T-helper 17 cell (primary cell): ENCODE results near the gene ATG4B. TPM values are rescaled to one million over a fixed set of nuclear protein-coding genes. Genes with fewer than 3 reads are reported as not detected.
A peak's percentile ranks its signal among the peaks of the same experiment; 100 is the strongest.

Experiments used
- ATAC-seq: fragments of 150-1000 bp; cut with Tn5 transposase; 2 replicates; pipeline ENCODE4 v1.10.0; 2021; ENCODE audit warnings: mild to moderate bottlenecking, moderate library complexity
- DNase-seq, 3 donors: peaks; one replicate each; pipeline versions ENCODE4 v3.0.0 to v3.0.0-alpha.2; 2020 to 2021
- H3K9me3 ChIP-seq: one replicate; pipeline ENCODE4 v1.7.0; 2013; ENCODE audit warnings: low read length, mild to moderate bottlenecking; ENCODE audit not compliant: control insufficient read depth, poor library complexity, severe bottlenecking
- H3K27ac Mint-ChIP-seq: one replicate; pipeline ENCODE4 v1.8.0; 2022; ENCODE audit warnings: mild to moderate bottlenecking, moderate library complexity, mixed read lengths
- H3K27me3 Mint-ChIP-seq: one replicate; pipeline ENCODE4 v1.8.0; 2022; ENCODE audit warnings: mixed read lengths
- H3K36me3 Mint-ChIP-seq: one replicate; pipeline ENCODE4 v1.8.0; 2022; ENCODE audit warnings: low read depth, mixed read lengths
- H3K4me1 Mint-ChIP-seq: one replicate; pipeline ENCODE4 v1.8.0; 2022; ENCODE audit warnings: mild to moderate bottlenecking, mixed read lengths
- H3K4me3 Mint-ChIP-seq: one replicate; pipeline ENCODE4 v1.8.0; 2022; ENCODE audit warnings: mild to moderate bottlenecking, moderate library complexity, mixed read lengths
- total RNA-seq, 4 donors: library from RNA in 2 of 4; stranded (reverse) in 2 of 4; gene quantifications; one replicate each; pipeline ENCODE4 v1.2.3 and lab custom pipeline; 2022 to 2026

Gene ATG4B
- total RNA-seq, 2 donors from 2014 or later, result 104 to 119 TPM

GRCh38 chr2:241668839-241669238, 31.3 kb downstream of the ATG4B start:
- Mint-ChIP-seq H3K4me3 (no peak overlapping the region), H3K36me3 (no peaks in the 10 kb centered on the region), H3K27ac (peak overlapping the region; percentile 11), H3K27me3 (no peaks in the 10 kb centered on the region), H3K4me1 (peaks cover 11% of the 10 kb centered on the region)
- ATAC-seq (no peak), DNase-seq (no peak)
- H3K9me3 ChIP-seq, result no peaks in the 10 kb centered on the region

- H3K27ac Mint-ChIP-seq, result peak overlapping the region; percentile 34
- ATAC-seq (no peak), DNase-seq (no peak)
- peaks cover 9% of the 10 kb centered on the region for H3K4me1 Mint-ChIP-seq
- no peaks in the 10 kb centered on the region for H3K36me3 Mint-ChIP-seq
- no peaks in the 10 kb centered on the region for H3K9me3 ChIP-seq
- H3K4me3 Mint-ChIP-seq, result no peak overlapping the region
- H3K27me3 Mint-ChIP-seq, result no peaks in the 10 kb centered on the region
These were observed 33.0 kb downstream of the ATG4B start for GRCh38 chr2:241670333-241671110.

GRCh38 chr2:241671457-241672240, 34.2 kb downstream of the ATG4B start:
- no peaks in the 10 kb centered on the region for H3K36me3 Mint-ChIP-seq
- no peak overlapping the region for H3K27ac Mint-ChIP-seq
- H3K4me3 Mint-ChIP-seq, result no peak overlapping the region
- no peaks in the 10 kb centered on the region for H3K27me3 Mint-ChIP-seq
- DNase-seq, result no peak
- ATAC-seq, result no peak
- H3K4me1 Mint-ChIP-seq, result peaks cover 9% of the 10 kb centered on the region
- H3K9me3 ChIP-seq, result no peaks in the 10 kb centered on the region

- no peaks in the 10 kb centered on the region for H3K9me3 ChIP-seq
- peaks cover 9% of the 10 kb centered on the region for H3K4me1 Mint-ChIP-seq
- no peak for DNase-seq
- no peaks in the 10 kb centered on the region for H3K27me3 Mint-ChIP-seq
- H3K36me3 Mint-ChIP-seq, result no peaks in the 10 kb centered on the region
- peak overlapping the region; percentile 67 for H3K27ac Mint-ChIP-seq
- no peak for ATAC-seq
- no peak overlapping the region for H3K4me3 Mint-ChIP-seq
These were observed 35.0 kb downstream of the ATG4B start for GRCh38 chr2:241672243-241673188.

GRCh38 chr2:241673189-241673663, 35.7 kb downstream of the ATG4B start:
- Mint-ChIP-seq H3K27me3 (no peaks in the 10 kb centered on the region), H3K27ac (peak overlapping the region; percentile 67), H3K36me3 (no peaks in the 10 kb centered on the region), H3K4me3 (no peak overlapping the region), H3K4me1 (peaks cover 9% of the 10 kb centered on the region)
- no peaks in the 10 kb centered on the region for H3K9me3 ChIP-seq
- peak; percentile 40 for ATAC-seq
- DNase-seq, result no peak

- ATAC-seq (no peak), DNase-seq (no peak)
- H3K4me3 Mint-ChIP-seq, result peak overlapping the region; percentile 58
- H3K9me3 ChIP-seq, result no peaks in the 10 kb centered on the region
- no peaks in the 10 kb centered on the region for H3K36me3 Mint-ChIP-seq
- H3K27me3 Mint-ChIP-seq, result no peaks in the 10 kb centered on the region
- H3K4me1 Mint-ChIP-seq, result peaks cover 9% of the 10 kb centered on the region
- peak overlapping the region; percentile 67 for H3K27ac Mint-ChIP-seq
These were observed 36.6 kb downstream of the ATG4B start for GRCh38 chr2:241673797-241674725.

- H3K9me3 ChIP-seq, result no peaks in the 10 kb centered on the region
- Mint-ChIP-seq H3K4me3 (no peak overlapping the region), H3K27me3 (no peaks in the 10 kb centered on the region), H3K27ac (no peak overlapping the region), H3K4me1 (peaks cover 13% of the 10 kb centered on the region), H3K36me3 (no peaks in the 10 kb centered on the region)
- DNase-seq (no peak), ATAC-seq (no peak)
These were observed 38.4 kb downstream of the ATG4B start for GRCh38 chr2:241675885-241676284.

GRCh38 chr2:241676665-241677064, 39.2 kb downstream of the ATG4B start:
- no peak overlapping the region for H3K27ac Mint-ChIP-seq
- H3K36me3 Mint-ChIP-seq, result no peaks in the 10 kb centered on the region
- DNase-seq, result no peak
- H3K4me1 Mint-ChIP-seq, result peaks cover 13% of the 10 kb centered on the region
- H3K9me3 ChIP-seq, result no peaks in the 10 kb centered on the region
- no peak overlapping the region for H3K4me3 Mint-ChIP-seq
- no peak for ATAC-seq
- no peaks in the 10 kb centered on the region for H3K27me3 Mint-ChIP-seq

- no peak for ATAC-seq
- DNase-seq, result no peak
- H3K9me3 ChIP-seq, result no peaks in the 10 kb centered on the region
- no peak overlapping the region for H3K4me3 Mint-ChIP-seq
- no peaks in the 10 kb centered on the region for H3K27me3 Mint-ChIP-seq
- H3K4me1 Mint-ChIP-seq, result peaks cover 11% of the 10 kb centered on the region
- H3K27ac Mint-ChIP-seq, result no peak overlapping the region
- no peaks in the 10 kb centered on the region for H3K36me3 Mint-ChIP-seq
These were observed 39.9 kb downstream of the ATG4B start for GRCh38 chr2:241677392-241677791.

- ATAC-seq, result no peak
- H3K4me1 Mint-ChIP-seq, result peaks cover 11% of the 10 kb centered on the region
- H3K4me3 Mint-ChIP-seq, result no peak overlapping the region
- no peak overlapping the region for H3K27ac Mint-ChIP-seq
- no peaks in the 10 kb centered on the region for H3K9me3 ChIP-seq
- no peaks in the 10 kb centered on the region for H3K27me3 Mint-ChIP-seq
- DNase-seq, result no peak
- H3K36me3 Mint-ChIP-seq, result no peaks in the 10 kb centered on the region
These were observed 40.8 kb downstream of the ATG4B start for GRCh38 chr2:241678307-241678706.

- Mint-ChIP-seq H3K4me1 (peaks cover 4% of the 10 kb centered on the region), H3K27me3 (no peaks in the 10 kb centered on the region), H3K4me3 (peak overlapping the region; percentile 43), H3K27ac (peak overlapping the region; percentile 67), H3K36me3 (no peaks in the 10 kb centered on the region)
- no peaks in the 10 kb centered on the region for H3K9me3 ChIP-seq
- ATAC-seq, result no peak
- DNase-seq, result no peak
These were observed 41.5 kb downstream of the ATG4B start for GRCh38 chr2:241678784-241679540.
